HG03571 (cell line): ENCODE data around the gene GIT2.

Experiments used
- ATAC-seq: cut with Tn5 transposase; IDR thresholded peaks from one replicate; pipeline ENCODE4 v1.9.1; 2021; ENCODE audit not compliant: unreplicated experiment

Gene GIT2

DNA sequence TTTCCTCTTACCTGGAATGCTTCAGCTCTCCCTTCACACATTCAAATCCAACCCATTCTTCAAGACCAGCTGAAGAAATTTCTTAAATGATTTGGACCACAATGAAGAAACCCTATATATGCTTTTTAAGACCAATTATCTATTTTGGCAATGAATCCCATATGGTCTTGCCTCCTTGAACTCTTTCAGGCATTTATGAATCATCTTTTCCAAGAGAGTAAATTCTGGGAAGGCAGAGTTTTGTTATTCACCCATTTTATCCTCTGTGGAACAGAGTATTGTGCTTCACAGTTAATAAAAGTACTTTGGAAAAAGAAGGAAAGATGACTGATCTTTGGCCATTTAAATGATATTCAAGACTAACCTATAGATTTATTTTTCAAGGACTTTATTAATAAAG, 14.0 kb downstream of the GIT2 start:
- no peak for ATAC-seq

DNA sequence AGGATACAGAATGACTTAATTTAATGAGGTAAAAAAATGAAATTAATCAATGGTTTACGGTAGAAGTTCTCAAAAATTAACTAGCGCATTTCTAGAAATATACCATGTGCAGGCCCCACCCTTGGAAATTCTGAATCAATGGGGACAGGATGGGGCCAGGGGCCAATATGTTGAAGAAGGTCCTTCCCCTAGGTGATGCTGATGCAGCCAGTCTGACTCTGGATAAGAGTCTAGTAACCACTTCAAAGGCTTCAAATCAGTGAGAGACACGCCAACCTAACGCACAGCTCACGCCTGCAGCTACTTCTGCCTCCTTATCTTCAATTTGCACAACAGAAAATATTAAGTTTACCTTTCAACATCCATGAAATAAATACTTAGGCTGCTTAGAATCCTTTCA, 14.9 kb downstream of the GIT2 start:
- no peak for ATAC-seq

DNA sequence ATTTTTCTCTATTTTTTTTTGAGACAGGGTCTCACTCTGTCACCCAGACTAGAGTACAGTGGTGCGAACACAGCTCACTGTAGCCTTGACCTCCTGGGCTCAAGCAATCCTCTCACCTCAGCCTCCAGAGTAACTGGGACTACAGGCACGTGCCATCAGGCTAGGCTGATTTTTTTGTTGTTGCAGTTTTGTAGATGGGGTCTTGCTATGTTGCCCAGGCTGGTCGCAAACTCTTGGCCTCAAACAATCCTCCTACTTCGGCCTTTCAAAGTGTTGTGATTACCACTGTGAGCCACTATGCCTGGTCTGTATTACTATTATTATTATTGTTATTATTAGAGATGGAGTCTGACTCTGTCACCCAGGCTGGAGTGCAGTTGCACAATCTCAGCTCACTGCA, 23.3 kb downstream of the GIT2 start:
- no peak for ATAC-seq

DNA sequence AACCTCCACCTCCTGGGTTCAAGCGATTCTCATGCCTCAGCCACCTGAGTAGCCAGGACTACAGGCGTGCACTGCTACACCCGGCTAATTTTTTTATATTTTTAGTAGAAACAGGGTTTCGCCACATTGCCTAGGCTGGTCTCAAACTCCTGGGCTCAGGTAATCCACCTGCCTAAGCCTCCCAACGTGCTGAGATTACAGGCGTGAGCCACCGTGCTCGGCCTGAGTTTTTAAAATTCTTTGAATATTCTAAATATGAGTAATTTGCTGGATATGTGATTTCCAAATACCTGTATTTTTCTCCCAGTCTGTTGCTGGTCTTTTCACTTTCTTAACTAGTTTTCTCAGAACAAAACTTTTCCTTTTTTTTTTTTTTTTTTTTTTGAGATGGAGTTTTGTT, 27.4 kb downstream of the GIT2 start:
- ATAC-seq = no peak

DNA sequence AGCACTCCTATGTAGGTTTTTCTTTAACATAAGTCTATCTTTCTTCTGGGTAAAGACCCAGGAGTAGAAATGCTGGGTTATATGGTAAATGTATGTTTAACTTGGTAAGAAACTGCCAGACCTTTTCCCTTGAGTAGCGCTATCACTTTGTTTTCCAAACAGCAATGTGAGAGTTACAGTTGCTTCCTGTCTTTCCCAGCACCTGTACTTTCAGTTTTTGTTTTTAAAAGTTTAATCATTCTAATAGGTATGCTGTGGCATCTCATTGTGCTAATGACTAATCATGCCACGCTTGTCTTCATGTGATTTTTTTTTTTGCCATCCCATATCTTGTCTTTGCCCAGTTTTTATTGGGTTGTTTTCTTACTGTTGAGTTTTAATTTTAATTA, 28.1 kb downstream of the GIT2 start:
- ATAC-seq = no peak

DNA sequence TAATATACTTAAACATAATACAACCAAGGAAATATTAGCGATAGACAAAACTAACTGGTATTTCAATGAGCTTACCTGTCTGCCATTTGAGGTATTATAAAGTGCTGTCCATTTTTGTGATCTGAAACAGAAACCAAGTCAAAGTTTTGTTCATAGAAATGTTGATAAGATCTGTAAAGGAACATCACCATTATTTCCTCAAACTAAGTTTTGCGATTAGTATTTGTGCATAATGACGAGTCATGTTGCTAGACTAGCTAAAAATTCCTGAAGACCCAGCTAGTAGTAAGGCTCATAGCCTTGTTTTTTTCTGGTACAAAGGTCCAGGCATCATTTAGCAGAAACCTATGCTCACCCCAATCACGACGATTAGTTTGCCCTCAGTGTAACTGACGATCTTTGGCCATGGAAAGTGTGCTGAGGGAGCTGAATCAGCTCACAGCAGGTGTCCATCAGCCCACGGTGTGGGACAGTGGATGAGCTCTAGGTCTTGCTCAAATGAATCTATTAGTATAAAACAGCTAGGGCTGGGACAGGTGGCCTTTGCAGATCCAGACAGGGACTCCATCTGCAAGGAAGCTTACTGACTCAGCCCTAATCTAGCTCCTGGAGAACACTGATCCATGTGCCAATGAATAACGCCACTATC, 28.7 kb downstream of the GIT2 start:
- ATAC-seq = no peak

DNA sequence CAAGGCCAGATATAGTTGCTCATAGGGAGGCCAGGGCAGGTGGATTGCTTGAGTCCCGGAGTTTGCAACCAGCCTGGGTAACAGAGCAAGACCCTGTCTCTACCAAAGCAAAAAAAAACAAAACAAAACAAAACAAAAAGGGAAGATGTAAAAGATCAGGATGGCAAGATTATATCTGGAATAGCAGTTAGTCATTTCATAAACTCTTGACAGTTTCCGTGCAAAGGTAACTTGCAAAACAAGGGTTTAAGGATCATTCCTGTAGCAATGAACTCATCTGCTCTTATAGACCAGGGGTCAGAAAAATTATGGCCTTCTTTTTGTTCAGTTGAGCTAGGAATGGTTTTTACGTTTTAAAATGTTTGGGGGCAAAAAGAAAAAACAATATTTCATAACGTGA, 29.6 kb downstream of the GIT2 start:
- ATAC-seq = no peak

DNA sequence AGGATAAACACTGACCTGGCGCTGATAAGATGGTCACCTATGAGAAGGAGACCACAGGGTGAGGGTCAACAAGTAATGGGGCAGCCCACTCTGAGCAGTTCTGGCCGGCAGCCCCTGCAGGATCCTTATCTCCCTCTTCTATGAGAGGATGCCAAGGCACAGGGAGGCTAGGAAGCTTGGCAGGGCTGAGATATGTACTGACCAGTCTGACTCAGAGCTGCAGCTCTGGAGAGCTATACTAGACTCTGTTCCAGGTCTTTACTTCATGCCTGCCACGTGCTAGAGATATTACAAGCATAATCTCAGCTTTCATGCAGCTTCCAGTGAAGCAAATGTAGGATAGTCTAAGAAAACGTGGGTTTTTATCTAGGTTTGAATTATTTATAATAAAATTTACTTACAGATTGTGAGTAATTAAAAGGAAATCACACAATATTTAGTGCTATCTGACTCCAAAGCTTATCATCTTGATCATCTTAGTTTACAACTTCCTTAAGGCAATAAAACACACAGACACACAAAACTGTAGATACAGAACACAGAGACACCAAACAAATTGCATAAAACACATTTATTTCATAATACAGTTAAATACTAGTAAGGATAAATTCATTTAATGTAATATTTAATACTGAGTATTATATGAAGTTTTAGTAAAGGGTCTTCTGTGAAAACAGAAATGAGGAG, 32.3 kb downstream of the GIT2 start:
- ATAC-seq = no peak

DNA sequence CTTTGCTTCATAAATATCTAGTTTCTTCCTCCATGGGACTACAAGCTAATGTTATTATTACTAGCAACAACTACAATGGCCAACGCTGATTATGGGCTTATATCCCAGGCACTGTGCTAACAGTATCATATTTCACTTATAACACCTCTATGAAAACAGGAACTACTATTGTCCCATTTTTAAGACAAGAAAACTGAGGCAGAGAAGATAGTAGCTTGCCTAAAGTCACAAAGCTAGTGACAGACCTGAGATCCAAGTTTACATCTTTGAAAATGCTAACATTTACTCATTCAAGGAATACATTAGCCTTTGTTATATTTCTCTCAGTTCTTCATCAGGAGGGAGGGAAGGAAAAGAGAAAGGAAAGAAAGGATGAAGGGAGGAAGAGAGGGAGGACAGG, 32.8 kb downstream of the GIT2 start:
- no peak for ATAC-seq

DNA sequence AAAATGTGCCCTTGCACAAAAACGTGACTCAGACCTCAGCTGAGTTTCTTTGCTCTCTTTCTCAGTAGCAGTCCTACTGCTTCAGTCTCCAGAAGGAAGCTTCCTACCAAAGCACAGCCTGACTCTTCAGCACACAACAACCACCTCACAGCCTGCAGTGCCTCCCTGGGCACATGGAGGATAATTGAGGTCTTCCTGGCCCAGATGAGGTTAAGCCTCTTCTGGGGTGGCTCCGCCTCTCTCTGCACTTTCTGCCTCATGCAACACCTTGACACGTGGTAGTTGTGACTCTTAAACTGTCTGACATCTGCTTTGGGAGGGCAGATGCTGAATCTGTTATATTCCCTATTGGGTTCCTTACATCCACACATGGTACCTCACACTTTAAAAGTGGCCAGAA, 33.8 kb downstream of the GIT2 start:
- ATAC-seq = no peak

DNA sequence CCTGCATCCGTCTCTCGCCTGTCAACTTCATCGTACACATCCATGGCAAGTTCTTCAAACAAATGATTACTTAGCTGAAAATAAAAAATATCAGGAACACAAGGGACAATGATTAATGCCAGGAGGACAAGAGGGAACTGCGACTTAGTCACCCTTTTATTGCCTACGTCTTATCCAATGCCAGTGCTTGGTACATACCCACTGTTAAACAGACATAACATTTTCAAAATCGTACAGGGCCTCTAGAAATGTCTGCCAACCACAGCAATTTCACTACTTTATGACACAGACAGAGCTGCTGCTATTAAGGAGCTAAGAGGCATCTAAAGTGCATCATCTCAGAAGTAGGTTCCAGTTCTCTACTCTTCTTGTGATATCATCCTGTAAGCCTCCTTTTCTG, 34.6 kb downstream of the GIT2 start:
- ATAC-seq = no peak

DNA sequence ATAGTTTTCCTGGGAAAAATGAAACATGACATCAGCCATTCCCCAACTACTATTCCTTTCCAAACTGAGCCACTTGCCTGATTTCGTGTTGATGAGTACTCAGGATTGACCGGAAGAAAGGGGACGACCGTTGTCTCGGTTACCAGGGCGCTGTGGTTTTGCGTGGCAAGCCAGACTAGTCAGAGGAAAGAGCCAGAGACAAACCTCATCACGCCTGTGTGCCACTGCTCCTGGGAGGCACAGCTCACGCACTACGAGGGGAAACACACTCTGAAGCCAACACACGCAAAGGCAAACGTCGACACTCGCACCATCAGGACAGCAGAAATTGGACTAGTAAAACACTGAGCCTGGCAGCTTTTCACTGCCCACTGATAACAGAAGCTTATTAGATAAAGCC, 35.0 kb downstream of the GIT2 start:
- ATAC-seq = no peak

DNA sequence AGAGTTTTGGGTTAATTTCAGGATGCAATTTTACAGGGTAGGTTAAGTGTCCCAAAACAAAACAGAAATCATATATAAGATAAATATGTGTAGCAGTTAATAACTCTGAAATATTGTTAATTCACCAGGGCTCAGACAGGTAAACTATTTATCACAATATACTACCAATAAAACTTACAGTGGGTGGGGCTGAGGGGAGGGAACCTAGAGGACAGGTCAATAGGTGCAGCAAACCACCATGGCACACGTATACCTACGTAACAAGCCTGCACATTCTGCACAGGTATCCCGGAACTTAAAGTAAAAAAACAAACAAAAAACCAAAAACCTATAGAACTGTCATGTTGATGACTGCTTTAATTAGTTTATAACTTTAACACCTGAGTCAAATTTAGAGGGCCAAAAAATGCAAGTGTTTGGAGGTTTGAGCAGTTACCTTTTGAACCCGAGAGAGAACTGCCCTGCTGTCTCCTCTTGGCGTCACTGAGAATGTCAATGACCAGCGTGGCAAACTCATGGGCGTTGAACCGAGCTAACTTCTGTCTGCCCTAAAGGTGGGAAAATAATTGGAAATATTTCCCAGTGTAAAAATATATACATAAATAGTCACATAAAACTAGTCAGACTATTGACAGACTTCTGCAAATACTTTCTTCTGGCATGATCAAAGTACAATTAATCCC, 36.6 kb downstream of the GIT2 start:
- no peak for ATAC-seq

DNA sequence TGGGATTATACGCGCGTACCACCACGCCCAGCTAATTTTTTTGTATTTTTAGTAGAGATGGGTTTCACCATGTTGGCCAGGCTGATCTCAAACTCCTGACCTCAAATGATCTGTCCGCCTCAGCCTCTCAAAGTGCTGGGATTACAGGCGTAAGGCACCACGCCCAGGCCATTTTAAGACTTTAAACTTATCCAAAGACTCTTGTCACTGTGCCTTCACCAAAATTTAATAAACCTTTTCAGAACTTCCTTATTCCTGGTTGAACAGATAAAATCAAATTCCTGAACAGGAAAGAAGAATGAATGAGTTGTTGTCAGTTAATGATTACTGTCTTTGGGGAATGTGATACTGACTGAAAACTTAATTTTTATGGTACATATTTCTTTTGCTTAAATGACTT, 37.8 kb downstream of the GIT2 start:
- no peak for ATAC-seq

DNA sequence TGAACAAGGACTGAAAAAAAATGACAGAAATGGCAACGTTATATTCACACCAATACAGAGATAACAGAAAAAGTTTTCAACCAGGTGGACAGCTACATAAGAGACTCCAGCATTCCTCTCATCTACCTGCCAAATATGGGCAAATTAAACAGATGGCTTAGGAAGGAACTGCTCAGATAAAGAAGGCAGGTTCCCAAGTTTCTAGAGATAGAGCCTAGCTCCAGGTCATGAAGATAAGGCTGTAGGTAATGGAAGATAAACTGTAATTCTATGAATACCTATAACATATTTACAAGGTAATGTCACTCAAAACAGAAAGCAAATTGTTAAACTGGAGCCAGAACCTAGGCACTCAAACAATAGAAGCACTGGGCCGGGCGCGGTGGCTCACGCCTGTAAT, 42.5 kb downstream of the GIT2 start:
- no peak for ATAC-seq

DNA sequence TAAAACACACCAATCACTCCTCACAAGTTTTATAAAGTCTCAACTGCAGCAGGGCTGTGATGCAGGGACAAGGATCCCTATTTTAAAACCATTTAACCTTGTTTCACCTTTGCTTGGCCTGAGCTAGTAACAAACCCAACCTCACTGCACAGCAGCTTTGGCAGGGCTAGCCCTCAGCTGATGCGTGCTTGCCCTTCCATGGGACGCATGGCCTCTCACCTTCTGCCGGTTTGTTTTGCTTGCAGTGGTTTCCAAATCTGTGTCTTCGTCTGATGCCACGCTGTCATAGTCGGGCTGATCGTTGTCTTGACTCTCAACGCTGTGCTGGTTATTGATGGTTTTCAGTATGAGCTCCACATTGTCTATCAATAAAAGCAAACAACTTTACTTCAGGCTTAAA, 43.3 kb downstream of the GIT2 start:
- ATAC-seq = no peak

DNA sequence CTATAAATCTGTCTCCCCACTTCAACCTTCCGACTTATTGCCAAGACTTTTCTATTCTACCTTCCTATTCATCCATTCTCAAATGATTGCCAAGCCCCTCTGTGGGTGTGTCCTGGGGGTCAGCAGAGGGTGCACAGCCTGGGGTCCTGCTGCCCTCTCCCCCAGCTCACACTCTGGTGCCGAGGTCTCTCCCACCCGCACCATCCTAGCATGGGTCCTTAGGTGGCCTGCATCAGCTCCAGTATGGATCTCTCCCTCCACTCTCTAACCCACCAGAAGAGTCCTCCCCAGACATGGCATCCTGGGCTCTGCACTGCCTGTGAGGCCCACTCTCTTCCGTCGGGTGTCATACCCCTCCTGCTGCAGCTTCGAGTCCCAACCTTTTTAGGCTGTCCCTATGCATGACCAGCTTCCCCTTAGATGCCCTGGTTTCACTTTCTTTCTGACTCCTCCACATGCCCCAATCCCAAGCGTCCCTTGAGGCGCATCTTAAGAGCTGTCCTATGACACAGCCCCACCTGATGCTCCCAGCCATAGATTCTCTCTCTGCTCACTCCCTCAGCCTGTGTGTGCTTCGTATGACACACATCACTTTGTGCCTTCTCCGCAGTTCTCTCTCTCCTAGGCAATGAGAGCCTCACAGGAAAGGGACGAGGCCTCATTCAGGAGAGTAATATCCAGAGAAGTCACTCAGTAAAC, 43.9 kb downstream of the GIT2 start:
- ATAC-seq = no peak

DNA sequence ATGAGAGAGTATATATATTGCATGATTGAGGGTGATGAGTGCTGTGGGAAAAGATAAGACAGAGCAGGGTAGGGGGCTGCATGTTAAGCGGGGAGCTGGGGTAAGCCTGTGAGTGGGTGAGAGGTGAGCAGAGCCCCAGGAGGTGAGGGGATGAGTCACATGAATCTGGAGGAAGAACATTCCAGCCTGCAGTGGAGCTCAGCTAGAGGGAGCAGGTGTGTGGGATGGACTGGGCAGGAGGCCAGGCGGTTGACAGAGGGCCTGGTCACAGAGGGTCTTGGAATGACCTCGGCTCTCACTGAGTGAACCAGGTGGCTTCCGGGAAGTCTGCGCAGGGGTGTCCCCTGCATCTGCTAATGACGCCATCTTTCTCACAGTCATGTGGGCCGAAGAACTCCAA, 44.4 kb downstream of the GIT2 start:
- ATAC-seq = no peak

DNA sequence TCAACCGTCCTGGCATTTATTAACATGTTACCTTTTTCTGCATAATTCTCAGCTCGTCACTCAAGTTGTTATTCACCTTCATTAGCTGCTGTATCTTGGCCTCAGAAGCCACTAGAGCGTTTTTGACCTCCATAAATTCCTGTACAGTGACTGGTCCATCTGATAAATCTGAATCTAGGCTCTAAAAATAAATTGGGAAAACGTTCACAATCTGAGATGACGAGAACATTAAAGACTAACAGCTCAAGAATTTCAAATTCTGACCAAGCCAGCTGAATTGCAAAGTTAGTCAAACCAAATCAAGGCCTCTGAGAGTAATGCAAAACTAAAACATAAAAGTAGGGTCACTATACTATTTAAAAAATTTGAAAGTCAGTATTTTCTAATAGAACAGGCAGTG, 45.0 kb downstream of the GIT2 start:
- ATAC-seq = no peak

DNA sequence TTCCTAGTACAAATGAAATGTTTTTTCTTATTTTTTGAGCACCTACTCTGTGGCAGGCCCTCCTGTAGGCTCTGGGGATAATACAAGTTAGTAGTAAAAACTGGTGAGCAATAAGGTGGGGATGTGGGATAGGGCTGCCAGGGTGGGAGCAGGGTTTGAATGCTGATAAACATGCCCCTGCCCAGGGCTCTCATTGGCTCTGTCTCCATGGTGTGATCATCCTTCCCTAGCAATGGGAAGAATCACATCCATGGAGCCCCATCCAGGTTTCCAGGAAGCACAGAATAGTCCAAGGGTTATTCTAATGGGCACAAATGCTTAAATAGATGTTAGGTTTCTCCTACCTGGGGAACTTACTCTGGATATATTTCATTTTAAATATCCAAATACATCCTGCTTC, 45.5 kb downstream of the GIT2 start:
- ATAC-seq = no peak

DNA sequence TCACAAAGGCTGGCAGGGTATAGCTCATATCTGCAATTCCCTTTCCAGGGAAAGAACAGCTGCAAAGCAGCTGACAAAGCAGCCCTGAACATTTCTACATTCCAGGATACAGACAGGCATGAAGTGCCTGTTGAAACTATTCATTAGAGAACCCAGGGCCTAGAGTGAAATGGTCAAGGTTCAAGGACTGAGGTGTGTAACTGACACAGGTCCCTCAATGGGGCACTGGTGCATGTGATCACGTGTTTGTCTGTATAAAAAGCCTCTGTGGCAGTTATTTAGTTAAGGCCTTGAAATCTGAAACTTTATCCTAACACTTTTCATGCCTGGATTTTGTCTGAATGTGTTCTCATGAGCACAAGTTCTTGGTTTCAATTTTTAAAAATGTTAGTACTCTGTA, 47.1 kb downstream of the GIT2 start:
- ATAC-seq = no peak

DNA sequence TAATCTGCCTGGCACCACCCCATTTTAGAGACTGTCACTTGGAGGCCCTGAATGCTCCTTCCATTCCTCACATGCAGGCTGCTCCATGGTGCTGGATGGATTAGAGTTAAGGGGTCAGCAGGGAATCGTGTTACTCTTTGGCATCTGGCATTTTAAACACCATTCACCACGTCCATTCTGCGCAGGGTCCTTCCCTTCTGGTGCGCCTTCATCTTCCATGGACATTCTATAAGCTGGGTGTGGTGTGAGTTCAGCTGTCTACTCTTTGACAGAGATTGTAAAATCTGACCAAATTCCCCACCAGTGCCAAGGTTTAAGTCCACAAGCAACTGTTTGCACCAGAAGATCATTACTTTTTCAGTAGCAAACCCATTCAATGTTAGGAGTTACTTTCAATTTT, 47.8 kb downstream of the GIT2 start:
- ATAC-seq = no peak
